Vagina (tissue), 2 donors: ENCODE data around the gene SOX4. TPM values are rescaled to one million over a fixed set of nuclear protein-coding genes. Genes with fewer than 3 reads are reported as not detected.

Source experiments
- DNase-seq, 2 donors: peaks; one replicate each; pipeline ENCODE4 v3.0.0-alpha.2; 2017; ENCODE audit errors: extremely low spot score in 2 of 2
- H3K27ac ChIP-seq: fragments of 200-600 bp; sonication (generic); one replicate; pipeline ENCODE4 v1.5.1; 2019
- H3K27me3 ChIP-seq: fragments of 200-600 bp; sonication (generic); one replicate; pipeline ENCODE4 v1.5.1; 2019
- H3K36me3 ChIP-seq, 2 donors: fragments of 200-600 bp; sonication (generic); one replicate each; pipeline ENCODE4 v1.5.1; 2017 to 2019
- H3K4me1 ChIP-seq: fragments of 200-600 bp; sonication (generic); one replicate; pipeline ENCODE4 v1.5.1; 2019
- H3K4me3 ChIP-seq, 2 donors: fragments of 200-600 bp; sonication (generic); 1 replicate in 1 of 2; 2 replicates in 1 of 2; pipeline ENCODE4 v1.5.1; 2016 to 2019
- H3K9me3 ChIP-seq: fragments of 200-600 bp; sonication (generic); one replicate; pipeline ENCODE4 v1.5.1; 2019
- POLR2A ChIP-seq, 2 donors: fragments of 450-650 bp; IDR thresholded peaks; one replicate each; pipeline ENCODE4 v1.6.1; 2017; ENCODE audit warnings: antibody characterized with exemption in 2 of 2, mild to moderate bottlenecking in 2 of 2, moderate library complexity in 2 of 2
- POLR2AphosphoS5 ChIP-seq, 2 donors: sonication (generic); formaldehyde crosslinking; IDR thresholded peaks; one replicate each; pipeline ENCODE4 v1.9.0; 2017; ENCODE audit warnings: antibody characterized with exemption in 2 of 2, mild to moderate bottlenecking in 2 of 2, low read depth in 1 of 2; ENCODE audit not compliant: insufficient read depth in 1 of 2
- intact Hi-C: fragments of 100-400 bp; cut with DNase I; formaldehyde crosslinking; loops from one replicate; pipeline ENCODE4 v1.15.1; 2023
- total RNA-seq: library from RNA; depleted of rRNA; stranded (reverse); fragments of >200 nt; gene quantifications from one replicate; pipeline ENCODE4 v1.2.3, GENCODE V29; 2016
- TF ChIP-seq, protein P1 (sequence below), 3 experiments: fragments of 450-650 bp in 2 of 3; fragments of 200-600 bp in 1 of 3; sonication (generic) in 1 of 3; IDR thresholded peaks; one replicate each; pipeline ENCODE4 v1.5.1; 2017 to 2019; ENCODE audit warnings: antibody characterized with exemption in 3 of 3, mild to moderate bottlenecking in 2 of 3, moderate library complexity in 2 of 3

SOX4 gene
- total RNA-seq, 1 donor from 2014 or later = 11.5 TPM

GRCh38 chr6:21592953-21593352 lies 598 bp upstream of the SOX4 start:
- intact Hi-C loops = loop anchor here (10.0 kb wide), 2 partner anchors 72 to 1038 kb away; no protein-coding TSS in a partner anchor
- H3K27ac ChIP-seq = peak overlapping the region; percentile 67

GRCh38 chr6:21593927-21594415 lies 420 bp downstream of the SOX4 start:
- H3K4me1 ChIP-seq = peaks cover 29% of the 10 kb centered on the region
- intact Hi-C loops = loop anchor here (10.0 kb wide), 2 partner anchors 71 to 1039 kb away; no protein-coding TSS in a partner anchor
- TF ChIP-seq, protein P1, sequence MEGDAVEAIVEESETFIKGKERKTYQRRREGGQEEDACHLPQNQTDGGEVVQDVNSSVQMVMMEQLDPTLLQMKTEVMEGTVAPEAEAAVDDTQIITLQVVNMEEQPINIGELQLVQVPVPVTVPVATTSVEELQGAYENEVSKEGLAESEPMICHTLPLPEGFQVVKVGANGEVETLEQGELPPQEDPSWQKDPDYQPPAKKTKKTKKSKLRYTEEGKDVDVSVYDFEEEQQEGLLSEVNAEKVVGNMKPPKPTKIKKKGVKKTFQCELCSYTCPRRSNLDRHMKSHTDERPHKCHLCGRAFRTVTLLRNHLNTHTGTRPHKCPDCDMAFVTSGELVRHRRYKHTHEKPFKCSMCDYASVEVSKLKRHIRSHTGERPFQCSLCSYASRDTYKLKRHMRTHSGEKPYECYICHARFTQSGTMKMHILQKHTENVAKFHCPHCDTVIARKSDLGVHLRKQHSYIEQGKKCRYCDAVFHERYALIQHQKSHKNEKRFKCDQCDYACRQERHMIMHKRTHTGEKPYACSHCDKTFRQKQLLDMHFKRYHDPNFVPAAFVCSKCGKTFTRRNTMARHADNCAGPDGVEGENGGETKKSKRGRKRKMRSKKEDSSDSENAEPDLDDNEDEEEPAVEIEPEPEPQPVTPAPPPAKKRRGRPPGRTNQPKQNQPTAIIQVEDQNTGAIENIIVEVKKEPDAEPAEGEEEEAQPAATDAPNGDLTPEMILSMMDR (IDR thresholded peaks at IDR 0.05) = no peak
- TF ChIP-seq POLR2A (IDR thresholded peaks at IDR 0.05) (no peak), POLR2AphosphoS5 (IDR thresholded peaks at IDR 0.05; ENCODE audit: insufficient read depth in 1 of 2, low read depth in 1 of 2) (no peak)
- no peaks in the 10 kb centered on the region for H3K36me3 ChIP-seq
- H3K27ac ChIP-seq = peak overlapping the region; percentile 92
- no peaks in the 10 kb centered on the region for H3K27me3 ChIP-seq
- H3K4me3 ChIP-seq = peak overlapping the region; percentile 75 to 79
- no peak for DNase-seq
- H3K9me3 ChIP-seq = no peaks in the 10 kb centered on the region

More at GRCh38 chr6:21592953-21593352, 598 bp upstream of the SOX4 start:
- Histone ChIP-seq H3K27me3 (no peaks in the 10 kb centered on the region), H3K4me1 (peaks cover 19% of the 10 kb centered on the region), H3K4me3 (peak overlapping the region; percentile 75 to 79), H3K9me3 (no peaks in the 10 kb centered on the region), H3K36me3 (no peaks in the 10 kb centered on the region)
- TF ChIP-seq POLR2A (IDR thresholded peaks at IDR 0.05) (no peak), POLR2AphosphoS5 (IDR thresholded peaks at IDR 0.05; ENCODE audit: insufficient read depth in 1 of 2, low read depth in 1 of 2) (no peak)
- TF ChIP-seq, protein P1 (IDR thresholded peaks at IDR 0.05) = no peak
- no peak for DNase-seq

- intact Hi-C loops = loop anchor here (10.0 kb wide), 2 partner anchors 70 to 1040 kb away; no protein-coding TSS in a partner anchor
- Histone ChIP-seq H3K4me1 (peaks cover 30% of the 10 kb centered on the region), H3K27me3 (no peaks in the 10 kb centered on the region), H3K36me3 (no peaks in the 10 kb centered on the region), H3K4me3 (peak overlapping the region; percentile 75 to 79), H3K27ac (peak overlapping the region; percentile 92), H3K9me3 (no peaks in the 10 kb centered on the region)
- peak in 1 of 2 donors; percentile 60 for TF ChIP-seq POLR2AphosphoS5 (IDR thresholded peaks at IDR 0.05; ENCODE audit: insufficient read depth in 1 of 2, low read depth in 1 of 2)
- TF ChIP-seq, protein P1 (IDR thresholded peaks at IDR 0.05) = no peak
- TF ChIP-seq POLR2A (IDR thresholded peaks at IDR 0.05) = no peak
- peak in 1 of 2 donors; percentile 90 for DNase-seq
These were observed 1.1 kb downstream of the SOX4 start for GRCh38 chr6:21594416-21595281.

DNA sequence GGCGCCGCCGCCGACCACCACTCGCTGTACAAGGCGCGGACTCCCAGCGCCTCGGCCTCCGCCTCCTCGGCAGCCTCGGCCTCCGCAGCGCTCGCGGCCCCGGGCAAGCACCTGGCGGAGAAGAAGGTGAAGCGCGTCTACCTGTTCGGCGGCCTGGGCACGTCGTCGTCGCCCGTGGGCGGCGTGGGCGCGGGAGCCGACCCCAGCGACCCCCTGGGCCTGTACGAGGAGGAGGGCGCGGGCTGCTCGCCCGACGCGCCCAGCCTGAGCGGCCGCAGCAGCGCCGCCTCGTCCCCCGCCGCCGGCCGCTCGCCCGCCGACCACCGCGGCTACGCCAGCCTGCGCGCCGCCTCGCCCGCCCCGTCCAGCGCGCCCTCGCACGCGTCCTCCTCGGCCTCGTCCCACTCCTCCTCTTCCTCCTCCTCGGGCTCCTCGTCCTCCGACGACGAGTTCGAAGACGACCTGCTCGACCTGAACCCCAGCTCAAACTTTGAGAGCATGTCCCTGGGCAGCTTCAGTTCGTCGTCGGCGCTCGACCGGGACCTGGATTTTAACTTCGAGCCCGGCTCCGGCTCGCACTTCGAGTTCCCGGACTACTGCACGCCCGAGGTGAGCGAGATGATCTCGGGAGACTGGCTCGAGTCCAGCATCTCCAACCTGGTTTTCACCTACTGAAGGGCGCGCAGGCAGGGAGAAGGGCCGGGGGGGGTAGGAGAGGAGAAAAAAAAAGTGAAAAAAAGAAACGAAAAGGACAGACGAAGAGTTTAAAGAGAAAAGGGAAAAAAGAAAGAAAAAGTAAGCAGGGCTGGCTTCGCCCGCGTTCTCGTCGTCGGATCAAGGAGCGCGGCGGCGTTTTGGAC lies 2.0 kb downstream of the SOX4 start:
- intact Hi-C loops = loop anchor here (10.0 kb wide), 2 partner anchors 69 to 1041 kb away; no protein-coding TSS in a partner anchor

More for the DNA sequence above, 2.0 kb downstream of the SOX4 start:
- Histone ChIP-seq H3K4me3 (peak overlapping the region; percentile 75 to 79), H3K27ac (peak overlapping the region; percentile 92), H3K27me3 (no peaks in the 10 kb centered on the region), H3K4me1 (peaks cover 26% of the 10 kb centered on the region), H3K36me3 (no peaks in the 10 kb centered on the region), H3K9me3 (no peaks in the 10 kb centered on the region)
- TF ChIP-seq POLR2AphosphoS5 (IDR thresholded peaks at IDR 0.05; ENCODE audit: insufficient read depth in 1 of 2, low read depth in 1 of 2) (peak in 1 of 2 donors; percentile 58), POLR2A (IDR thresholded peaks at IDR 0.05) (no peak)
- DNase-seq = no peak
